ENCODE data around the gene DNAAF3. TPM values are rescaled to one million over a fixed set of nuclear protein-coding genes. Genes with fewer than 3 reads are reported as not detected.
"Not testable (repeated sequence)": the region's sequence is repeated elsewhere in the genome, so short reads cannot be mapped to it uniquely, and the experiment has no call there.

Gene DNAAF3
- polyA plus RNA-seq, 2 donors = 0.44 to 1.1 TPM

DNA sequence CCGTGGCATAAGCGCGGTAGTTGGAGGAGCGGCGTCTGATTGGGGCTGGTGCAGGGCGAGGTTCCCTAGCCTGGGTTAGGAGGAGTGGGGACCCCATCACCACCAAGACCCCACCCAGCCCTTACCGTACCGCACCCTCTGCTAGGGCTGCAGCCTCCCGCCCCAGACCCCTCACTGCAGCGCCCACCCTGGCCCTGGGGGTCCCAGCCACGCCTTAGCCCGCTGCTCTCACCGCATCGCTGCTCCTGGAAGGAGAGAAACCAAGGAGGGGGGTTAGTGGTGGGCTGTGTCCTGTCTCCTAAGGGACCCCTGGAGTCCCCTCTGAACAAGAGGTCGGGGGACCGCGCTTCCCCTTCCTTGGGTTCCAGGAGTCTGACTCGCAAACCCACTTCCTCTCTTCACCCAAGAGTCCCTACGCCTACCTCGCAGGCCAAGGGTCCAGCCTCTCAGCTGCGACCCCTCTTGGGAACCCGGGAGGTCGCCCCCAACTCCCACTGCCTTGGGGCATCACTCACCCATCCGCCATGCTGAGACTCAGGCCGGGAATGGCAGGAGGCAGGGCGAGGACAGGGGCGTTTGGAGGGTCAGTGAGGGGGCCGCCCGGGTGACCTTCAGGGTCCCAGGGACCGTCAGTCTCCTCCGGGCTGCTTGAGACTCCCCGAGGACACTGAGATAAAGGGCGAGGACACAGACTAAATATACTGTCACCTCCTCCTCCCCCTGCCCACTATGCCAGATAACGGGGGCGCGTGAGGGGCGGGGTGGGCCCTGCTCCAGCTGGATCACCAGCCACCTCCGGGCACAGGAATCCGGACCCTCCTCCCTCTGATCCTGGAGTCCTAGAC lies 9.1 kb downstream of the DNAAF3 start, which contains the start of gene TNNI3:
Gene TNNI3 (minus strand): TSS at position 669 of the 845 bp plus-strand sequence. CDS start 143 bp downstream, at position 526.
- Histone ChIP-seq H3K27ac (ENCODE audit: low read depth in 2 of 2, low read length in 1 of 2) (no peak within 1 kb of the TSS), H3K9me3 (ENCODE audit: control insufficient read depth in 2 of 2, insufficient read depth in 1 of 2, low read depth in 1 of 2, low read length in 1 of 2) (no peaks in the 10 kb centered on the region), H3K4me1 (ENCODE audit: control insufficient read depth in 2 of 2, insufficient read depth in 2 of 2, low read length in 1 of 2) (peaks cover 4 to 10% of the 10 kb centered on the region in 2 donors), H3K36me3 (ENCODE audit: control insufficient read depth in 2 of 2, insufficient read depth in 2 of 2, low read length in 1 of 2) (no peaks in the 10 kb centered on the region), H3K27me3 (ENCODE audit: control insufficient read depth in 1 of 2, insufficient read depth in 2 of 2, low read length in 2 of 2) (peaks cover 0 to 14% of the 10 kb centered on the region in 2 donors), H3K4me3 (ENCODE audit: low read depth in 1 of 2, low read length in 2 of 2) (no peak within 1 kb of the TSS)
- WGBS, 2 donors = 35 to 42% methylated on average over 39 of the region's 39 CpGs

GRCh38 chr19:55156202-55157063 lies 10.0 kb downstream of the DNAAF3 start:
- H3K27me3 ChIP-seq (ENCODE audit: control insufficient read depth in 1 of 2, insufficient read depth in 2 of 2, low read length in 2 of 2) = peaks cover 0 to 8% of the 10 kb centered on the region in 2 donors
- H3K4me1 ChIP-seq (ENCODE audit: control insufficient read depth in 2 of 2, insufficient read depth in 2 of 2, low read length in 1 of 2) = peaks cover 4 to 10% of the 10 kb centered on the region in 2 donors

DNA sequence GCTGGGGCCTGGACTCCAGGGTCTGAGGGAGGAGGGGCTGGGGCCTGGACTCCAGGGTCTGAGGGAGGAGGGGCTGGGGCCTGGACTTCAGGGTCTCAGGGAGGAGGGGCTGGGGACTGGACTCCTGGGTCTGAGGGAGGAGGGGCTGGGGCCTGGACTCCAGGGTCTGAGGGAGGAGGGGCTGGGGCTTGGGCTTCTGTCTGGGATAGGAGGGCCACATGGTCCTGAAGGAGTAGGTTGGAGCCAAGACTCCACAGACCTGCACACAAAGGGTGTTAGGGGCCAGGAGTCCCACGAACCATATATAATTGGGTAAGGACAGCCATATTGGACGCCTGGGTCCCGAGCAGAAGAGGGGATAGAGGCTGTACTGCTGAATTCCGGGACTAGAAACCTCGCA lies 10.6 kb downstream of the DNAAF3 start:
- not testable (repeated sequence) for H3K4me3 ChIP-seq (ENCODE audit: low read depth in 1 of 2, low read length in 2 of 2); H3K27ac ChIP-seq (ENCODE audit: low read depth in 2 of 2, low read length in 1 of 2); H3K4me1 ChIP-seq (ENCODE audit: control insufficient read depth in 2 of 2, insufficient read depth in 2 of 2, low read length in 1 of 2); H3K27me3 ChIP-seq (ENCODE audit: control insufficient read depth in 1 of 2, insufficient read depth in 2 of 2, low read length in 2 of 2); H3K9me3 ChIP-seq (ENCODE audit: control insufficient read depth in 2 of 2, insufficient read depth in 1 of 2, low read depth in 1 of 2, low read length in 1 of 2); H3K36me3 ChIP-seq (ENCODE audit: control insufficient read depth in 2 of 2, insufficient read depth in 2 of 2, low read length in 1 of 2)
- 2 to 9% methylated on average over 5 of the region's 5 CpGs for WGBS, 2 donors

More at GRCh38 chr19:55156202-55157063, 10.0 kb downstream of the DNAAF3 start:
- Histone ChIP-seq H3K27ac (ENCODE audit: low read depth in 2 of 2, low read length in 1 of 2) (no peak overlapping the region), H3K36me3 (ENCODE audit: control insufficient read depth in 2 of 2, insufficient read depth in 2 of 2, low read length in 1 of 2) (no peaks in the 10 kb centered on the region), H3K4me3 (ENCODE audit: low read depth in 1 of 2, low read length in 2 of 2) (peak overlapping the region in 1 of 2 donors; percentile 8), H3K9me3 (ENCODE audit: control insufficient read depth in 2 of 2, insufficient read depth in 1 of 2, low read depth in 1 of 2, low read length in 1 of 2) (peaks cover 0 to 4% of the 10 kb centered on the region in 2 donors)
- 4 to 8% methylated on average over 52 of the region's 52 CpGs for WGBS, 2 donors

DNA sequence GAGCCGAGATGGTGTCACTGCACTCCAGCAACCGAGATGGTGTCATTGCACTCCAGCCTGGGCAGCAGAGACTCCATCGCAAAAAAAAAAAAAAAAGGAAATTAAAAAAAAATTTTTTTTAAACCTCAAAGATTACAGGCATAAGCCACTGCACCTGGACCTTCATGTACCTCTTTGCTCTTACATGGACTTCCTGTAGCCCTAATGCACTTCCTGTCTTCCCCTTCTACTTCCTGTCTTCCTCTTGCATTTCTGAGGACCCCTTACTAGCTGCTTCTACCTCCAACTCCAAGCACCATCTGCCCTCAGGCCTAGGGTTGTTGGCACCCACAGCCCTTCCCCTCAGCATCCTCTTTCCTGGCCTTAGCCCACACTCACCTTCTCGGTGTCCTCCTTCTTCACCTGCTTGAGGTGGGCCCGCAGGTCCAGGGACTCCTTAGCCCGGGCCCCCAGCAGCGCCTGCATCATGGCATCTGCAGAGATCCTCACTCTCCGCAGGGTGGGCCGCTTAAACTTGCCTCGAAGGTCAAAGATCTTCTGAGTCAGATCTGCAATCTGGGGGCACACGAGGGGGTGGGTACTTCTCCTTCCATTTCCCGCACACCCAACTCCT lies 12.7 kb downstream of the DNAAF3 start:
- no peak overlapping the region for H3K4me3 ChIP-seq (ENCODE audit: low read depth in 1 of 2, low read length in 2 of 2)
- peaks cover 2 to 4% of the 10 kb centered on the region in 2 donors for H3K4me1 ChIP-seq (ENCODE audit: control insufficient read depth in 2 of 2, insufficient read depth in 2 of 2, low read length in 1 of 2)
- WGBS, 2 donors = 88 to 92% methylated on average over 12 of the region's 12 CpGs
- no peaks in the 10 kb centered on the region for H3K36me3 ChIP-seq (ENCODE audit: control insufficient read depth in 2 of 2, insufficient read depth in 2 of 2, low read length in 1 of 2)
- H3K27ac ChIP-seq (ENCODE audit: low read depth in 2 of 2, low read length in 1 of 2) = no peak overlapping the region
- peaks cover 0 to 7% of the 10 kb centered on the region in 2 donors for H3K27me3 ChIP-seq (ENCODE audit: control insufficient read depth in 1 of 2, insufficient read depth in 2 of 2, low read length in 2 of 2)
- peaks cover 0 to 4% of the 10 kb centered on the region in 2 donors for H3K9me3 ChIP-seq (ENCODE audit: control insufficient read depth in 2 of 2, insufficient read depth in 1 of 2, low read depth in 1 of 2, low read length in 1 of 2)

DNA sequence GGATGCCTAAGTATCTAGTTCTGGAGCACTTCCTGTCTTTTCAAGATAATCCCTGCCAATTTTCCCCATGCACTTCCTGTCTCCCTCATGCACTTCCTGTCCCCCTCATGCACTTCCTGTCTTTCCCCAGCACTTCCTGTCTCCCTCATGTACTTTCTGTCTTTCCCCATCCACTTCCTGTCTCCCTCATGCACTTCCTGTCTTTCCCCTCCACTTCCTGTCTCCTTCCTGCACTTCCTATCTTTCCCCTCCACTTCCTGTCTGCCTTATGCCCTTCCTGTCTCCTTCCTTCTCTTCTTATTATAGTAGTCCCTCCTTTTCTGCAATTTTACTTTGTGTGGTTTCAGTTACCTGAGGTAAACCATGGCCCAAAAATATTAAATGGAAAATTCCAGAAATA lies 14.4 kb downstream of the DNAAF3 start:
- no peak overlapping the region for H3K4me3 ChIP-seq (ENCODE audit: low read depth in 1 of 2, low read length in 2 of 2)
- no peak overlapping the region for H3K27ac ChIP-seq (ENCODE audit: low read depth in 2 of 2, low read length in 1 of 2)
- peaks cover 0 to 3% of the 10 kb centered on the region in 2 donors for H3K27me3 ChIP-seq (ENCODE audit: control insufficient read depth in 1 of 2, insufficient read depth in 2 of 2, low read length in 2 of 2)

GRCh38 chr19:55149078-55150003 lies 17.1 kb downstream of the DNAAF3 start, which contains the start of gene TNNT1:
Gene TNNT1 (minus strand): TSS chr19:55149206. CDS start chr19:55147157, 2,049 bp downstream.
- no peaks in the 10 kb centered on the region for H3K27me3 ChIP-seq (ENCODE audit: control insufficient read depth in 1 of 2, insufficient read depth in 2 of 2, low read length in 2 of 2)
- H3K27ac ChIP-seq (ENCODE audit: low read depth in 2 of 2, low read length in 1 of 2) = no peak within 1 kb of the TSS
- no peak within 1 kb of the TSS for H3K4me3 ChIP-seq (ENCODE audit: low read depth in 1 of 2, low read length in 2 of 2)
- 15% methylated on average over 17 to 18 of the region's 18 CpGs for WGBS, 2 donors
- peaks cover 0 to 3% of the 10 kb centered on the region in 2 donors for H3K4me1 ChIP-seq (ENCODE audit: control insufficient read depth in 2 of 2, insufficient read depth in 2 of 2, low read length in 1 of 2)
- H3K36me3 ChIP-seq (ENCODE audit: control insufficient read depth in 2 of 2, insufficient read depth in 2 of 2, low read length in 1 of 2) = no peaks in the 10 kb centered on the region
- peaks cover 0 to 4% of the 10 kb centered on the region in 2 donors for H3K9me3 ChIP-seq (ENCODE audit: control insufficient read depth in 2 of 2, insufficient read depth in 1 of 2, low read depth in 1 of 2, low read length in 1 of 2)

More for the DNA sequence above, 14.4 kb downstream of the DNAAF3 start:
- H3K4me1 ChIP-seq (ENCODE audit: control insufficient read depth in 2 of 2, insufficient read depth in 2 of 2, low read length in 1 of 2) = peaks cover 1 to 4% of the 10 kb centered on the region in 2 donors
- no peaks in the 10 kb centered on the region for H3K36me3 ChIP-seq (ENCODE audit: control insufficient read depth in 2 of 2, insufficient read depth in 2 of 2, low read length in 1 of 2)
- H3K9me3 ChIP-seq (ENCODE audit: control insufficient read depth in 2 of 2, insufficient read depth in 1 of 2, low read depth in 1 of 2, low read length in 1 of 2) = peaks cover 0 to 4% of the 10 kb centered on the region in 2 donors

DNA sequence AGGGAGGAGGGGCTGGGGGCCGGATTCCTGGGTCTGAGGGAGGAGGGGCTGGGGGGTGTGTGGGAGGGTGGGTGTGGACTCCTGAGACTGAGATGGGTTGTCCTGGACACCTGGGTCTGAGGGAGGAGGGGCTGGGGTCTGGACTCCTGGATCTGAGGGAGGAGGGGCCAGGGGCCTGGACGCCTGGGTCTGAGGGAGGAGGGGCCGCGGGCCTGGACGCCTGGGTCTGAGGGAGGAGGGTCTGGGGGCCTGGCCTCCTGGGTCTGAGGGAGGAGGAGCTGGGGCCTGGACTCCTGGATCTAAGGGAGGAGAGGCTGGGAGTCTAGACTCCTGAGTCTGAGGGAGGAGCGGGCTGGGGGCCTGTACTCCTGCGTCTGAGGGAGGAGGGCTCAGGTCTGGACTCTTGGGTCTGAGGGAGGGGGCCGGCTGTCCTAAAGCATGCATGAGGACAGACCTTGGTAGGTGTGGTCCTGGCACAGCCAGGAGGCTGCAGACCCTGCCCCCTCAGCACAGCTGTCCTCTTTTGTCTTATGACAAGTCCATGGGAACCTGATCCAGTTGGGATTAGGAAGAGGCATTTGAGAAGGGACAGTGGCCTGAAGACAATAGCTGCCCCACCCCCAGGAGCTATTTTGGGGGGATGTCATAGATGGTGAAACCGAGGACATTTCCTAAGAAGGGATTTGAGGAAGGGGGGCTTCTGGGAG lies 18.7 kb downstream of the DNAAF3 start:
- Histone ChIP-seq H3K4me1 (ENCODE audit: control insufficient read depth in 2 of 2, insufficient read depth in 2 of 2, low read length in 1 of 2) (peaks cover 0 to 3% of the 10 kb centered on the region in 2 donors), H3K27me3 (ENCODE audit: control insufficient read depth in 1 of 2, insufficient read depth in 2 of 2, low read length in 2 of 2) (no peaks in the 10 kb centered on the region), H3K27ac (ENCODE audit: low read depth in 2 of 2, low read length in 1 of 2) (no peak overlapping the region), H3K36me3 (ENCODE audit: control insufficient read depth in 2 of 2, insufficient read depth in 2 of 2, low read length in 1 of 2) (no peaks in the 10 kb centered on the region), H3K9me3 (ENCODE audit: control insufficient read depth in 2 of 2, insufficient read depth in 1 of 2, low read depth in 1 of 2, low read length in 1 of 2) (peaks cover 0 to 4% of the 10 kb centered on the region in 2 donors), H3K4me3 (ENCODE audit: low read depth in 1 of 2, low read length in 2 of 2) (no peak overlapping the region)
- 30 to 36% methylated on average over 8 to 9 of the region's 9 CpGs for WGBS, 2 donors

DNA sequence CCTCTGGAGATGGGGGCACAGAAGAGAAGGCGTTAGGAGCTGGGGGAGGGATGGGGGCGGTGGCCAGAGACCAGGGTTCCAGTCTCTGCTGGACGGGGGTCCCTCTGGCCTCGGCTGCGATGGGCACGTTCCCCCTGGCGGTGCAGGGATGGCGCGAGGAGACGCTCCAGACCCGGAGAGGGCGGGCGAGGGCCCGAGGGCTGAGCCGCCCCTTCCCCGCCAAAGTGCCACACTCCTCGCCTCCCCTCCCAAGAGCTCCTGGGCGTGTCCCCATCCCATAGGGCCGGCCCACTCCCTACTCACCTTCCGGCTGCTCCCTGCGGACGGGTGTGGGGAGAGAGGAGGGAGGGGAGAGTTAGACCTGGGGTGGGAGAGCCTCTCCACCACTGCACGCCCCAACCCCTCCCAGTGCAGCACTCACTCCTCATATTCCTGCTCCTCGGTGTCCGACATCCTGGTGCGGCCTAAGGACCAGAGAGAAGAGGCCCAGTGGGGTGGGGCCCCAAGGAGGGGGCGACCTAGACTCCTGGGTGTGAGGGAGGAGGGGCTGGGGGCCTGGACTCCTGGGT lies 19.6 kb downstream of the DNAAF3 start:
- no peaks in the 10 kb centered on the region for H3K27me3 ChIP-seq (ENCODE audit: control insufficient read depth in 1 of 2, insufficient read depth in 2 of 2, low read length in 2 of 2)
- 2 to 5% methylated on average over 11 to 27 of the region's 27 CpGs for WGBS, 2 donors
- H3K27ac ChIP-seq (ENCODE audit: low read depth in 2 of 2, low read length in 1 of 2) = no peak overlapping the region
- no peak overlapping the region for H3K4me3 ChIP-seq (ENCODE audit: low read depth in 1 of 2, low read length in 2 of 2)
- H3K36me3 ChIP-seq (ENCODE audit: control insufficient read depth in 2 of 2, insufficient read depth in 2 of 2, low read length in 1 of 2) = no peaks in the 10 kb centered on the region
- peaks cover 0 to 3% of the 10 kb centered on the region in 2 donors for H3K4me1 ChIP-seq (ENCODE audit: control insufficient read depth in 2 of 2, insufficient read depth in 2 of 2, low read length in 1 of 2)
- H3K9me3 ChIP-seq (ENCODE audit: control insufficient read depth in 2 of 2, insufficient read depth in 1 of 2, low read depth in 1 of 2, low read length in 1 of 2) = peaks cover 0 to 1% of the 10 kb centered on the region in 2 donors
